ENCODE results near the gene ETS1.

Gene ETS1

DNA sequence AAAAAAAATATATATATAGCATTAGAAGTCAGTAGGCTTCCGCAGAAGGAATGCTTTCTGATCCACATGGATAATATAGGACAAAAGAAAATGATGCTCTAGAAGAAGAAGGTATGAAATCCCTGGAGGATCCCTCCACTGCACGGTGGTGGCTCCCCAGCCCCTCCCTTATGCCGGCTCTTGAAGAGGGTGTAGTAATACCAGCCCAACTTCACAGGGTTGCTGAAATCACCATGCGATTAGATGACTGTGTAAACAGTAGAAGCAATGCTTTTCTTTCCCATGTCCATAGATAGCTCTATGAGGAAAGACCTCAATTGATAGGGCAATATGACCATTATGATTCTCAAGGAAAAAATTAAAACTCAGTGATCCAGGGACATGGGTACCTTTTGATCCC lies 3.2 kb upstream of the ETS1 start:
- no peaks in the 10 kb centered on the region for H3K9me3 ChIP-seq (ENCODE audit: insufficient read depth, low read depth, low read length)
- no peak overlapping the region for H3K4me3 ChIP-seq (ENCODE audit: low read length)
- no peaks in the 10 kb centered on the region for H3K36me3 ChIP-seq (ENCODE audit: insufficient read depth, low read length)
- 86% methylated on average over 4 of the region's 4 CpGs for WGBS
- no peak overlapping the region for H3K27ac ChIP-seq (ENCODE audit: low read depth, low read length)
- H3K9ac ChIP-seq (ENCODE audit: low read depth, low read length) = no peak overlapping the region
- peaks cover 48% of the 10 kb centered on the region for H3K4me1 ChIP-seq (ENCODE audit: insufficient read depth, low read length)
- peaks cover 23% of the 10 kb centered on the region; the same call in 1 of the 2 replicates for H3K27me3 ChIP-seq (ENCODE audit: insufficient read depth, low read length)

DNA sequence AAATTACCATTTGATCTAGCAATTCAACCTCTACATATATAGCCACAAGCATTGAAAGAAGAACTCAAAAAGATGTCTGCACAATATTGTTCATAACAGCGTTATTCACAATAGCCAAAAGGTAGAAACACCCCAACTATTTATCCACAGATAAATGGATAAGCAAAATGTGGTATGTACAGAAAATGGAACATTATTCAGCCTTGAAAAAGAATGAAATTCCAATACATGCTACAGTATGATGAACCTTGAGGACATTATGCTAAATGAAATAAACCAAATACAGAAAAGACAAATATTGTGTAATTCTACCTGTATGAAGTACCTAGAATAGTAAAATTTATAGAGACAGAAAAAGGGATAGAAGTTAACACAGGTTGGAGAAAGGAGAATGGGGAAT lies 2.6 kb upstream of the ETS1 start:
- Histone ChIP-seq H3K4me3 (ENCODE audit: low read length) (no peak overlapping the region), H3K27me3 (ENCODE audit: insufficient read depth, low read length) (peaks cover 27% of the 10 kb centered on the region; the same call in 1 of the 2 replicates), H3K36me3 (ENCODE audit: insufficient read depth, low read length) (no peaks in the 10 kb centered on the region), H3K27ac (ENCODE audit: low read depth, low read length) (no peak overlapping the region), H3K9ac (ENCODE audit: low read depth, low read length) (no peak overlapping the region), H3K9me3 (ENCODE audit: insufficient read depth, low read depth, low read length) (no peaks in the 10 kb centered on the region), H3K4me1 (ENCODE audit: insufficient read depth, low read length) (peaks cover 48% of the 10 kb centered on the region)
- 92% methylated on average over 1 of the region's 1 CpG for WGBS

DNA sequence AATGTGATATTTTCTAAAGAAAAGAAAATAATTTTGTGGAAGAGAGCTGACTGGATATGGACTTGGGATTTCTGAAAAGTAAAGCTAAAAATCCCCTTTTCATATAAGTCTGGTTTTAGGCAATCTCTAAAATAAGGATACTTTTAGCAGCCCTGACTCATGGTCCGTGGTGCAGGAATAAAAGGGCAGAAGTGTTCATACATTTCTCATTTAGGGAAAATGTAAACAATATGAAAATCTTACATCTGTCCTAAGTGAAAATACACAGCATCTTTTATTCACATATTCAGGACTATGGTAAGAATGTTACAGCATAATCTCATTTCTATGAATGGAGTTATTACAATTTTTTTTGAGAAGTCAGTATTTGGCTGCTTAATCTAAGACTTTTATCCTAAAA lies 735 bp upstream of the ETS1 start:
- H3K4me1 ChIP-seq (ENCODE audit: insufficient read depth, low read length) = peaks cover 49% of the 10 kb centered on the region
- no peak overlapping the region for H3K4me3 ChIP-seq (ENCODE audit: low read length)

DNA sequence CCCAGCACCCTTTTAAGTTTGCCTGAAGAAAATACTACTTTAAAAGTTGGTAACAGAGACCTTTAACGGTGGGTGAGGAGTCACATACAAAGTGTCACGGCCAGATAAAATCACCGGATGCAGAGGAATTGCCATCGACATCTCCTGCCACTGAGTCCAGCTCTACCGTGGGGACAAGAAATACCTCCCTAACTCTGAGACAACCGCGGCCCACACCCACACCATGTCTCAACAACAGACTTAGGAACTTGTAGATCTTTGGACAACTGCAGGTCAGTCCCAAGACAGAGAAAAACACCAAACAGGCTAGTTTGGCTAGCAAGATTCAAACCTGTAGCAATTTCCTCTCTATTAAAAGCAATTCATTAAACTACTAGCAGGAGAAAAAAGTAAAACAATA lies 669 bp downstream of the ETS1 start:
- H3K4me1 ChIP-seq (ENCODE audit: insufficient read depth, low read length) = peaks cover 51% of the 10 kb centered on the region
- H3K27me3 ChIP-seq (ENCODE audit: insufficient read depth, low read length) = peaks cover 34% of the 10 kb centered on the region; the same call in 1 of the 2 replicates
- H3K36me3 ChIP-seq (ENCODE audit: insufficient read depth, low read length) = no peaks in the 10 kb centered on the region
- no peak overlapping the region for H3K9ac ChIP-seq (ENCODE audit: low read depth, low read length)
- H3K27ac ChIP-seq (ENCODE audit: low read depth, low read length) = no peak overlapping the region
- 3% methylated on average over 7 of the region's 7 CpGs for whole genome bisulfite sequencing
- H3K9me3 ChIP-seq (ENCODE audit: insufficient read depth, low read depth, low read length) = no peaks in the 10 kb centered on the region
- peak overlapping the region; percentile 64 for H3K4me3 ChIP-seq (ENCODE audit: low read length)

More for the DNA sequence above, 735 bp upstream of the ETS1 start:
- no peaks in the 10 kb centered on the region for H3K9me3 ChIP-seq (ENCODE audit: insufficient read depth, low read depth, low read length)
- no peak overlapping the region for H3K27ac ChIP-seq (ENCODE audit: low read depth, low read length)
- WGBS = 83% methylated on average over 1 of the region's 1 CpG
- H3K36me3 ChIP-seq (ENCODE audit: insufficient read depth, low read length) = no peaks in the 10 kb centered on the region
- no peak overlapping the region for H3K9ac ChIP-seq (ENCODE audit: low read depth, low read length)
- H3K27me3 ChIP-seq (ENCODE audit: insufficient read depth, low read length) = peaks cover 34% of the 10 kb centered on the region; the same call in 1 of the 2 replicates

DNA sequence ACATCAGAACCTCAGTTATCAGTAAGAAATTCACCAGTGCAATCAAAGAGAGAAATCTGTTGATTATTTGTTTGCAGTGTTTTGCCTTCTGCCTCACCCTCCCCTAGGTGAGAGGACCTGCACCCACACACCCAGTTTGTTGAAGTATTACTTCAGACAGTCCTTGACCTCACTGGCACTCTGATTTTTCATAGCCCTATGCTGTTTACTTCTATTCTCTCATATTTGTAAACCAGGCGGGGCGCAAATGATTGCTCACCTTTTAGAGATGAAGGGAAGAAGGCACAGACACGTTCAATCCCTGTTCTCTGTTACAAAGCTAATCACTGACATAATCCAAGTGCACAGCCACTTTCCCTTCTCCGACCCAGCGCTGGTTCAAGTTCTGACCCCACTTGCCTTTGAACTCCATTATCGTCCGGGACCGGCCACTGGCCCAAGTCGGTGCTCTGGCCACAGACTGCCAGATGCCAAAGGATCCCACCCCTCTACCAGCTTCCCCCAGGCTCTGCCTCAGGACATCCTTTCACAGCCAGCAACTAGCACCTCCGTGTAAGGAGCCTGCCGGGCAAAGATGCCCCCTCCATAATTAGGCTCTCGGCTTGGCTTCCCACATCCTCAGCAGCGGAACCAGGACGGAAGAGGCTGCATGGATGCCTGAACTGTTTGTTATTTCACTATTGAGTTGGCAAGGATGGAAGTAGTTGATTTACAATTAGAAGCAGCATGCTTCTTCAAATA lies 1.7 kb downstream of the ETS1 start:
- WGBS = 14% methylated on average over 14 of the region's 14 CpGs
- Histone ChIP-seq H3K4me3 (ENCODE audit: low read length) (peak overlapping the region; percentile 64), H3K27me3 (ENCODE audit: insufficient read depth, low read length) (peaks cover 29% of the 10 kb centered on the region; the same call in 1 of the 2 replicates), H3K36me3 (ENCODE audit: insufficient read depth, low read length) (no peaks in the 10 kb centered on the region), H3K9me3 (ENCODE audit: insufficient read depth, low read depth, low read length) (no peaks in the 10 kb centered on the region), H3K4me1 (ENCODE audit: insufficient read depth, low read length) (peaks cover 61% of the 10 kb centered on the region), H3K9ac (ENCODE audit: low read depth, low read length) (peak overlapping the region; percentile 26; the same call in 1 of the 2 replicates), H3K27ac (ENCODE audit: low read depth, low read length) (no peak overlapping the region)

DNA sequence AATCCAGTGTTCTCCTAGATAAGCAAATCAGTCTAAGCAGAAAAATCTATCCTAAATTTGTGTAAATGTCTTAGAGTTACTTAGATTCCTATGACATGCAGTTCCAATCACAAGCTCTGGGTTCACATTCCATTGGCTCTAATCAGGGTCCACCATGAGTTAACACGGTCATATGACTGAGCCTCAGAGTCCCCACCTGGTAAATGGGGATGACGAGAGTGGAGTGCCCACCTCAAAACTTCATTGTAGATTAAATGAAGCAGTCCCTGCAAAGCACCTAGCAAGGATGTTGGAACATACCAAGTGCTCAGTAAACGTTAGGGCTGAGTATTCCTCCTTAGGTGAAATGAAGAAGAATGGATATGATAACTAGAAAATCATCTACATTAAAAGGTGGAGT lies 3.1 kb downstream of the ETS1 start:
- Histone ChIP-seq H3K4me3 (ENCODE audit: low read length) (peak overlapping the region; percentile 58), H3K27me3 (ENCODE audit: insufficient read depth, low read length) (peaks cover 29% of the 10 kb centered on the region; the same call in 1 of the 2 replicates), H3K9ac (ENCODE audit: low read depth, low read length) (no peak overlapping the region), H3K4me1 (ENCODE audit: insufficient read depth, low read length) (peaks cover 75% of the 10 kb centered on the region), H3K36me3 (ENCODE audit: insufficient read depth, low read length) (no peaks in the 10 kb centered on the region), H3K27ac (ENCODE audit: low read depth, low read length) (peak overlapping the region; percentile 11; the same call in 1 of the 2 replicates), H3K9me3 (ENCODE audit: insufficient read depth, low read depth, low read length) (no peaks in the 10 kb centered on the region)
- WGBS = 52% methylated on average over 3 of the region's 3 CpGs

DNA sequence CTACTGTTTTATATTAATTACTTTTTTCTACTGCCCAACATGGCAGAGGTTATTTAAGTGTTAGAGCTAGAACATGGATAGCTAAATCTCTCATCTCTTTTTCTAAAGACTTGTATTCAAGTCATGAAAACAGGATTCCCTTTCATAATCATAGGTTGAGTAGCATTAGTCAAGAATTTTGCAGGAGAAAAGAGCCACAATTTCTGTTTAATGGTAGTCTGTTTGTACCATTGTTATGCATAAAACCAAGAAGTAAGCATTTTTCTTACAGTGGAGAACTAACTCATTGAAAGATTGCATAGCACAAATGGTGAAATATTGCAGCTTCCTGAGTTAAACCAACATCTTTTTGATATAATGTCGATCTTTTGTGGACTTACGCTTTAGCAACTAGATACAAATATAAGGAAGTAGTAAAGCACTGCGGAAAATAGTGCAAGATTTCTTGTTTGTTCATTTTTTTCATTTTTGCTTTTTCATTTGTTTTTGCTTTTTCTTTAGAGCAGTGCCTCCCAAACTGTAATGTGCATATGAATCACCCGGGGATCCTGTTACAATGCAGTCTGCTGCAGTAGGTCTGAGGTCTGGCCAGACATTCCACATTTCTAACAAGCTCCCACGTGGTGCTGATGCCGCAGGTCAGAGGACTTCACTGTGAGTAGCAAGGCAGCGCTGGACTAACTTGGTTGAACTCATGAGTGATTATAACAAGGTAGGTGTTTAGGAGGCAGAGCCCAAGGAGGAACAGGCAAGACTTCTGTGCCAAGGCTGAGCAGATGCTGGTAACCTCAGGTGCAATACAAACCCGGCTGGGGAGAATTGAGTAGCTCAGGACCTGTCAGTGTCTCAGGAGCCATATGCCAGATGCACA lies 4.6 kb downstream of the ETS1 start:
- H3K4me3 ChIP-seq (ENCODE audit: low read length) = peak overlapping the region; percentile 58
- 6% methylated on average over 8 of the region's 8 CpGs for WGBS
- peaks cover 79% of the 10 kb centered on the region for H3K4me1 ChIP-seq (ENCODE audit: insufficient read depth, low read length)
- H3K36me3 ChIP-seq (ENCODE audit: insufficient read depth, low read length) = no peaks in the 10 kb centered on the region
- peak overlapping the region; percentile 40 for H3K9ac ChIP-seq (ENCODE audit: low read depth, low read length)
- H3K9me3 ChIP-seq (ENCODE audit: insufficient read depth, low read depth, low read length) = no peaks in the 10 kb centered on the region
- peak overlapping the region; percentile 88 for H3K27ac ChIP-seq (ENCODE audit: low read depth, low read length)
- peaks cover 29% of the 10 kb centered on the region; the same call in 1 of the 2 replicates for H3K27me3 ChIP-seq (ENCODE audit: insufficient read depth, low read length)

DNA sequence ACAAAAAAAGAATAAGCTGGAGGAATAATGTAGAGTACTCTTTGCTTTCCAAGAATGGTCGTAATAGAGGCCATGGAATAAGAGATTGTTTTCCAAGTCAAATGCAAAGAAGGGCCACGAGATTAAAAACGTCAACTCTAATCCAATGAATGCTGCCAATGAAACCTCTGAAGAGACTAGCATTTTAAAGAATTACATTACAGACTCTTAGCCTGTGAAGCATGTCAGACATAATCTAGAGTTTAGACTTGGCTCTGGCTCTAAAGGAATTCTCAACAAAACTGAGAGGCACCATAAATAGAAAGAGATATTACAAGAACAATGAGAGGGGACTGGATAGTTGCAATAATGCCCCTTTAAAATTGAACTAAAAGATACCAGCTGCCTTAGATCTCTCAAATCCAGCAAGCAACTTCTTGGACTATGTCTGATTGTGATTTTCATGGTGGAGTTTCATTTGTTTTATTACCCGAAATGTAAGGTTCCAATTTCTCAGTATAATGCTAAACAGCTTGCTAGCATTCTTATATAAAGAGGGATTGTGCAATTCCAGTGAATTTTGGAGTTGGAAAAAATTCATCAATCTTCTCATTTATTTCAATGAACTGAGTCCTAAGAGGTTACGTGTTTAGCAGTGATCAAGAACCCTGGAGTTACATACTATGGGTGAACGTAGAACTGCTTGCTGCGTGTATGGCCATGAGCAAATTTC lies 5.6 kb downstream of the ETS1 start:
- H3K4me1 ChIP-seq (ENCODE audit: insufficient read depth, low read length) = peaks cover 81% of the 10 kb centered on the region
- H3K4me3 ChIP-seq (ENCODE audit: low read length) = peak overlapping the region; percentile 58; the same call in 1 of the 2 replicates
- peak overlapping the region; percentile 88 for H3K27ac ChIP-seq (ENCODE audit: low read depth, low read length)
- WGBS = 66% methylated on average over 5 of the region's 7 CpGs
- H3K9me3 ChIP-seq (ENCODE audit: insufficient read depth, low read depth, low read length) = no peaks in the 10 kb centered on the region
- peak overlapping the region; percentile 43; the same call in 1 of the 2 replicates for H3K9ac ChIP-seq (ENCODE audit: low read depth, low read length)
- no peaks in the 10 kb centered on the region for H3K36me3 ChIP-seq (ENCODE audit: insufficient read depth, low read length)
- H3K27me3 ChIP-seq (ENCODE audit: insufficient read depth, low read length) = peaks cover 23% of the 10 kb centered on the region; the same call in 1 of the 2 replicates

DNA sequence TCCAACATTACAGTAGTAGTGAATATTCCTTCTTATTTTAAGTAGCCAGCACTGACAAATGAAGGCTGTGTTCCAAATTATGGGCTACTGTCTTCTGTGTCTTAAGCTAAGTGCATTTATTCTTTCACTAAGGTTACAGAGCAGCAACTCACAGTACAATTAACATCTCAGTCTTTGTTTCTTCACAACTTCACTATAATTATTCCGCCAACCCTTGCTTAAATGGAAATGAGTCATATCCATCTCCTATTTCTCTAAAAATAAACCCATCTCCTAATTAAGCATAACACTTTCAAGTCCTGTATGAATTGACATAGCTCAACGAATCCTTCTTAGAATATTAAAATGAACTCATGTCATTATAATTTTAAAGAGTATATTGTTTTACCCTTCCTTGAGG lies 6.7 kb downstream of the ETS1 start:
- Histone ChIP-seq H3K9ac (ENCODE audit: low read depth, low read length) (no peak overlapping the region), H3K27ac (ENCODE audit: low read depth, low read length) (no peak overlapping the region), H3K4me1 (ENCODE audit: insufficient read depth, low read length) (peaks cover 84% of the 10 kb centered on the region), H3K36me3 (ENCODE audit: insufficient read depth, low read length) (no peaks in the 10 kb centered on the region), H3K4me3 (ENCODE audit: low read length) (no peak overlapping the region), H3K27me3 (ENCODE audit: insufficient read depth, low read length) (peaks cover 12% of the 10 kb centered on the region; the same call in 1 of the 2 replicates), H3K9me3 (ENCODE audit: insufficient read depth, low read depth, low read length) (no peaks in the 10 kb centered on the region)
- 92% methylated on average over 1 of the region's 2 CpGs for WGBS

DNA sequence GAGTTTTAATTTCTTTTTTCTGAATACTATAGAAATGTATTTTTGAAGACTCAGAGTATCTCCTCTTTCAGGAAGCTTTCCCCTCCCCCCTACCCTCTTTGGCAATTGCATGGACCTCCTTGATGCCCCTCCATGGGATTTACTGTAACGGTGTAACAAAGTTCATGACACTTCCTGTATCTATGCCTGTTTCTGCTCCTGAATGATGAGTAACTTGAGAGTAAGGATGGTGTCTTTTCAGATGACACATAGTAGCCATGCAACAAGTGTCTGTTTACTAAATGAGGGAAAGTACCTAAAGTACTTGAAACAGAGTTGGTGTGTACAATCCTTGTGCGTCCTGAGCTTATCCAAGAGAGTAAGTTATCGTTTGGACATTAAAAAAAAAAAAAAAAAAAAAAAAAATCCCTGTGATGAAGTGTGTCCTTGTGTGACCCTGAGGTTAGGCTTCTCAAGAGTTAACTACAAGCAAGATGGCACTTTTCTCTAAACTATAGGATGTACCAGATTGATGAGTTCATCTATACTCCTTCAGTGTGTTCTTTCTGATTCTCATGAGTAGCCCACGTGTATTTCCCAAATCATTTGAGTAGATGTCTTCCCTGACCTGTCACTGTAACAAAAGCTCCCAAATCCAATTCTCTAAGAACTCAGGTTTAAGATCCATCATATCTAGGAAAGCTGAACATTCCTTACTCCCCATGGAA lies 7.4 kb downstream of the ETS1 start:
- Histone ChIP-seq H3K9ac (ENCODE audit: low read depth, low read length) (no peak overlapping the region), H3K27me3 (ENCODE audit: insufficient read depth, low read length) (peaks cover 7% of the 10 kb centered on the region; the same call in 1 of the 2 replicates), H3K36me3 (ENCODE audit: insufficient read depth, low read length) (no peaks in the 10 kb centered on the region), H3K27ac (ENCODE audit: low read depth, low read length) (no peak overlapping the region), H3K9me3 (ENCODE audit: insufficient read depth, low read depth, low read length) (no peaks in the 10 kb centered on the region), H3K4me3 (ENCODE audit: low read length) (no peak overlapping the region), H3K4me1 (ENCODE audit: insufficient read depth, low read length) (peaks cover 80% of the 10 kb centered on the region)
- WGBS = 96% methylated on average over 4 of the region's 4 CpGs
